Fibroblast of skin of back (primary cell): ENCODE results near the gene PDE6B.
"Not testable (repeated sequence)": the region's sequence is repeated elsewhere in the genome, so short reads cannot be mapped to it uniquely, and the experiment has no call there.

ENCODE experiments used
- DNase-seq: peaks from one replicate; pipeline ENCODE4 v3.0.0-alpha.2; 2013

Gene PDE6B

GRCh38 chr4:622071-622995 is 3.0 kb upstream of the PDE6B start:
- DNase-seq, result no peak

DNA sequence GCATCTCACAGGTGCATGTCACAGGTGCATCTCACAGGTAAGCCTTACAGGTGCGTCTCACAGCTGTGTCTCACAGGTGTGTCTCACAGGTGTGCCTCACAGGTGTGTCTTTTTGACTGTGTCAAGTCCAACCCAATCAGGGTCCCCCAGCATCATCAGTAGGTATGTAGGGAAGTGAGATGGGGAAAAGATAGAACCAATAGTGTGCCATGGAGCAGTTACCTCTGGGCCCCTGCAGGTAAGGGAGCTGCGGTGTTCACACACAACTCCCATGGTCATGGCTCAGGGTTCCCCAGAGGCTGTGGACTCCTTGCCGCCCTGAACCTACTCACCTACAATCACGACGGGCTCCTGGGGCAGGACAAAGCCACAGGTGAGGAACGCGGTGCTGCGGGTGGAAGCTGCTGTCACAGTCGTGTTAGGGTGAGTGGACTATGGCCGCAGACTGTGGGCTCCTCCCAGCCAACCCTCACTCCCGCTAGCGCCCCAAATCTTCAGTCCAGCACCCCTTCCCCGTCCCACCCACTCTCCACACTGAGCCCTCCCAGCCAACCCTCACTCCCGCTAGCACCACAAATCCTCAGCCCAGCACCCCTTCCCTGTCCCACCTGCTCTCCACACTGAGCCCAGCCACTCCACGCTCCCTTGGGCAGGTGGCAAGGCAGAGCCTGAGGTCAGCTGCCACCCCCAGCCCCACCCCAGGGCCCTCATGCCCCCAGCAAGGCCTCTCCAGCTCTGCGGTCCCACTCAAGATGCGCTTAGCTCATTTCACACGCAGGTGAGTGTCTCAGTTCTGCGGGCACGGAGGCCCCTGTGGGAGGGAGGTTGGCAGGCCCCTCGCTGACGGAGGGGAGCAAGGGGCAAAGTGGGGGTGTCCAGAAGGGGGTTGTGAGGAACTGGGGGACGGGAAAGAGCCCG is 2.1 kb upstream of the PDE6B start:
- DNase-seq, result no peak

DNA sequence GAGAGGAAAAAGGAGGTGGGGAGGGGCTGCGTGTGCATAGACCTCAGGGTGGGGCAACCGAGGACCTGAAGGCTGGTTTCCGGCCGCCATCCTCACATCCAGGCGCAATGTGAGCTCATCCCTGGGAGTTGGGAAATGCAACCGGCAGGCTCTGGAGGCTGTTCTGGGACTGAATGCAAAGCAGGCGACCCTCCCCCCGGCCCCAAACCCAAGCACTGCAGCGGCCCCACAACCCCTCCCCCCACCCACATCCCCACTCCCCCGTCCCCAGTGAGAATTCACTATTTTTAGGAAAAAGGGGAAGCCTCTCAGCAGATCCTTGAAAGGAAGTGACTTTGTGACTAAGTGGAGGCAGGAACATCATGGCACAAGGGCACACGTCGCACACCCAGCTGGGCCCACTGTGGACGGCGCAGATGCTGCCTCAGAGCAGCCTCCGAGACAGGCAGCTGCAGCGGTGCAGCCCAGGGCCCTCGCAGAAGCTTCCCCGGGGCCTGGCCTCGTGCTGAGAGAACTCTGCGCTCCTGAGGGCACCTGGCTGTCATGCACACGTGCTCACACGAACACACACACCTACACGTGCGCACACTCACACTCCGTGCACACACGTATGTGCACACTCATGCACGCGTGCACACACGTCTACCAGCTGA is 1.3 kb upstream of the PDE6B start:
- DNase-seq, result no peak

- DNase-seq, result no peak
Measured at GRCh38 chr4:625631-626161, 323 bp downstream of the PDE6B start.

- no peak for DNase-seq
Measured at GRCh38 chr4:626201-627091, 1.1 kb downstream of the PDE6B start.

- DNase-seq, result no peak
Measured at GRCh38 chr4:627347-628125, 2.2 kb downstream of the PDE6B start.

- DNase-seq, result no peak
Measured at GRCh38 chr4:628311-628741, 3.0 kb downstream of the PDE6B start.

- DNase-seq, result no peak
Measured at GRCh38 chr4:628821-629635, 3.7 kb downstream of the PDE6B start.

DNA sequence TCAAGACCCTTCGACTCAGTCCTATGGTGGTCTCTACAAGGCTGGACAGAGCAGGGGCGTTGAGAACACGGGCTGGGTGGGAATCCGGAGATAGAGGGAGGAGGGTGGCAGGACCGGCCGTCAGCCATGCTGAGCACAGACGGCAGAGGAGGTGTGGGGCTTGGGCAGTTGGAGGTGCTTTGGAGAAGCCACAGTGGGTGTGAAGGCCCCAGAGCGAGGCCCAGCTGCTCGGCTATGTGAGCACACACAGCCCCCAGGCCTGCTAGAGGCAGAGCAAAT is 4.2 kb downstream of the PDE6B start:
- no peak for DNase-seq

GRCh38 chr4:629915-630641 is 4.7 kb downstream of the PDE6B start:
- DNase-seq, result no peak

- DNase-seq, result no peak
Measured at GRCh38 chr4:630656-631055, 5.3 kb downstream of the PDE6B start.

DNA sequence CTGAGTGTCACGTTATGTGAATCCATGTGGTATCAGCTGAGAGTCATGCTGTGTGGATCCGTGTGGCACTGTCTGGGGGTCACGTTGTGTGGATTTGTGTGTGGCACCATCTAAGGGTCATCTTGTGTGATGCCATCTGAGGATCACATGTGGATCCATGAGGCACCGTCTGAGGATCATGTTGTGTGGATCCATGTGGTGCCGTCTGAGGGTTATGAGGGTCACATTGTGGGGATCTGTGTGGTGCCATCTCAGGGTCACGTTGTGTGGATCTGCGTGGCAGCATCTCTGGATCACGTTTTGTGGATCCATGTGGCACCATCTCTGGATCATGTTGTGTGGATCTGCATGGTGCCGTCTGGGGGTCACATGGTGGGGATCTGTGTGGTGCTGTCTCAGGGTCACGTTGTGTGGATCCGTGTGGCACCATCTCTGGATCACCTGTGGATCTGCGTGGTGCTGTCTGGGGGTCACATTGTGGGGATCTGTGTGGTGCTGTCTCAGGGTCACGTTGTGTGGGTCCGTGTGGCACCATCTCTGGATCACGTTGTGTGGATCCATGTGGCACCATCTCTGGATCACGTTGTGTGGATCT is 6.9 kb downstream of the PDE6B start:
- no peak for DNase-seq

GRCh38 chr4:632926-633325 is 7.6 kb downstream of the PDE6B start:
- DNase-seq, result no peak

DNA sequence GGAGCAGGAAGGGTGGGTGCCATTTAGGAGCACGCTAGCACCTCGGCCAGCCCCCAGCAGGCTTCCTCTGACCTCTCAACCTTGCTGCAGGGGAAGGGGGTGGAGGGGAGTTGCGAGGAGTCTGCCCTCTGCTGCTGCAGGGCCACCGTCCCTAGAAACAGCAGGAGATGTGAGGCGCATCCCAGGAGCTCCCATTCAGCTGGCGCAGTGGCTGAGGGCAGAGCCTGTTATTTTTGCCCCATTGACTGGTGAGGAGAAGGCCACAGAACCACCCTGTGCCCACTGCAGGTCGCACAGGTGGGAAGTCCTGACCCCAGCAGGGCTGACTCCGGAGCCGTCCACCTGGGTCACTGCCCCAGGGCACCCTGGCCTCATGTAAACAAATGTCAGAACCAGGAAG is 8.0 kb downstream of the PDE6B start:
- no peak for DNase-seq

DNA sequence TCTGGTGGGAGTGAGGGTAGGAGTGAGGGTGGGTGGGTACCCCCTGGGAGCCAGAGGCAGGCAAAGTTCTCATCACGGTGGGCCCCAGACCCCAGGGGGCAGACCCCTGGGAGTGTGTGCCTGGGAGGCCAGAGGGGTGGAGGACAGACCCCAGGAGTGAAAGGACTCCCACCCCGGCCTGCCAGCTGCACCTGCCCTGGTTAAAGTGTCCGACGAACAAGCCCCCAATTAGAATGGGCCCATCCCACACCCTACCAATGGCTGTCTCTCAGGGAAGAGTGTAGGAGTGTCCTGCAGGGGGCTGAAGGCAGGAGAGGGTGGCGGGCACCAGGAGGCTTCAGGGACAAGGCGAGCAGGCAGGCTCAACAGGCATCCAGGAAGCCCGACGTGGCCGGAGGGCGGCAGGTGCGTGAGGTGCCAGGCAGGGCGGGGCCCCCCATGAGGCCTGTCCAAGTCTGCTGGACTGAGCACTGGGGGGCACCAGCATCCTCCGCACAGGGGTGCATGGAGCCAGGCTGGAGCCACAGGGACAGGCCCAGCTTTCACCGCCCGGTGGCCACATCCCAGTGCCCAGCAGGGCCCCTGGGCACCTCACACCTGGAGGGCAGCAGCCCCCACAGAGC is 8.7 kb downstream of the PDE6B start:
- DNase-seq, result no peak

DNA sequence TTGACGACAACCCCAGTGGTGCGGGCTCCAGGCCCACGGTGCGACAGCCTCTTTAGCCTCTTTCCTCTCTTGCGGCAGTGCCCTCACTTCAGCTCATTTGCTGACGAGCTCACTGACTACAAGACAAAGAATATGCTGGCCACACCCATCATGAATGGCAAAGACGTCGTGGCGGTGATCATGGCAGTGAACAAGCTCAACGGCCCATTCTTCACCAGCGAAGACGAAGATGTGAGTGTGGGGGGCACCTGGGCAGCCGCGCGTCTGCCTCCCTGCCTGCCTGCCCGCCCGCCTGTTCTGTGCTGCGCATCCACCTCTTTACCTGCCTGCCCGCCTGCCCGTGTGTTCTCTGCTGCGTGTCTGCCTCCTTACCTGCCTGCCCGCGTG is 9.2 kb downstream of the PDE6B start:
- no peak for DNase-seq

GRCh38 chr4:635066-635835 is 9.9 kb downstream of the PDE6B start:
- DNase-seq, result not testable (repeated sequence)
